Measurements from ENCODE around the gene HDAC4. TPM values are rescaled to one million over a fixed set of nuclear protein-coding genes. Genes with fewer than 3 reads are reported as not detected.

HDAC4 gene
- polyA plus RNA-seq, 5 donors, result 7.9 to 11.8 (median 10.9) TPM

GRCh38 chr2:239206042-239206441, 194.8 kb downstream of the HDAC4 start:
- DNase-seq, result no peak

DNA sequence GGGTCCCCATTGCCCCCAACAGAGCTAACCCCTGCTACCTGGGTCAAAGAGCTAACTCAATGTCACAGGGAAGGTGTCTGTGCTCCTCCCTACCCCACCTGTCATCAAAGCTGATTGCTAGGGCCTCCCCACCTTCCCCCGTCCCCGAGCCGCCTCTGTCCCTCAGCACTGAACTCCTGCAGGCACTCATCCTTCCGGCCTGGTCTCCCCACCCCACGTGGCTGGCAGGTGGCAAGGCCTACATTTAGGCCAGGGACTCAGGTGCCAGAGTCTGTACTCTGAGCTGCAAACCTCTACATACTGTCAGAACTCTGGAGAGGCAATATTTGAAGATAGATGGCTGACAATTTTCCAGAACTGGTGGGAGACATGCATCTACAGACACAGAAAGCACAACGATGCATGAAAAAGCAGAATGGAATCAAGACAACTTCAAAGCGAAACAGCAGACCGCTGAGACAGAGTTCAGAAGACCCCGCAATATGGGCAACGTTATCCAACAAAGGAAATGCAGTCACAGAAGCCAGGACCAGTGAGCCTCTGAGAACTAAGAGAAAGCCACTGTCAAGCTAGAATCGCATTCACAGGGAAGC, 195.8 kb downstream of the HDAC4 start:
- DNase-seq, result no peak

GRCh38 chr2:239204136-239204875, 196.5 kb downstream of the HDAC4 start:
- DNase-seq, result no peak

- no peak for DNase-seq
Measured at GRCh38 chr2:239203443-239204135, 197.2 kb downstream of the HDAC4 start.

DNA sequence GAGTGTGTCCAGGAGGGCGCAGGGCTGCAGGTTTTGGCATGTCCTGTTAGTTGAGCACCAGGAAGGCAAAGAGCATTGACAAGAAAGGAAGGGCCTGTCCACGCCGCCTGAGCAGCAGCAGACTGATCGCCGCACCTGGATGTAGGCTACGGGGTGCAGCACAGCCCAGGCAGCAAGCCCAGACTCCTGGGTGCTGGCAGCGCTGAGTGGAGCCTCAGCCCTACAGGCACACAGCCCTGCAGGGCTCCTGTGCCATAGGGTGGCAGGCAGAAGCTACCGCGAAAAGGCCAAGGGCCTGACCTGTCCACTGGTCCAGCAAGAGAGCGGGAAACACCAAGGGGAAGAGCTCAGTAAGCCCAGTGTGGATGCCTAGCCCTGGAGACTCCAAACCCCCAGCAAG, 198.0 kb downstream of the HDAC4 start:
- no peak for DNase-seq

DNA sequence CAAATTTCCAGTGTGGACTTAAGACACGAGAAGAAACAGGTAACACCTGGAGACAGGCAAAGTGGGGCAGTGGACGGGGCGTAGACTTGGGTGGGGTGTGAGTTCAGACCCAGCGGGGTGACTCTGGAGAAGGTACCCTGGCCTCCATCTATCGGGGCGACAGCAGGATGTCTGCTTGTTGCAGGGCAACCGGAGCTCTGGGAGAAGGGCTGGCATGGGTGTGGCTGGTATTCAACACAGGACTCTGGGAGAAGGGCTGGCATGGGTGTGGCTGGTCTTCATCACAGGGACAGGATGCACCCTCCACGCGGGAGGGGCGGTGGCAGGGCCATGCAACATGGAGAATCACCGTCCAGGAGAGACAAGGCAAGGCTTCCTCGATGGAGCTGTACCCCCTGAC, 198.5 kb downstream of the HDAC4 start:
- DNase-seq, result no peak

DNA sequence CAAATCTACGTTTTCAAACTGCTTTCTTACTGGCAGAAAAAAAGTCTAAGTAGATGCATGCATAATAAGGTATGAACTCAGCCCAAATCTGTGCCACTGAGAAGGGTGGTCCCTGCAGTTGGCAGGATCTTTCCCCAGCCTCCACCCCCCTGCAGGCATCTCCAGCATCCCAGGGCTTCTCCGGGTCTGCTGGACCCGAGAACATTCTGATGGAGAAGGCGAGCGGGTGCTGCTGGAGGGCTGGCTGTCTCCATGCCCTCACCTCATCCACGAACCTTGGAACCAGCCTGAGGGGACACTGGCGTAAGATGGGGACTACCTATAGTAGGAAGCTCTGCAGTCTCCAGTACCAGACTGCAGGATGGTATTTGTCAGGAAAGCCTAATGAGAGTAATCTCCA, 198.9 kb downstream of the HDAC4 start:
- no peak for DNase-seq

DNA sequence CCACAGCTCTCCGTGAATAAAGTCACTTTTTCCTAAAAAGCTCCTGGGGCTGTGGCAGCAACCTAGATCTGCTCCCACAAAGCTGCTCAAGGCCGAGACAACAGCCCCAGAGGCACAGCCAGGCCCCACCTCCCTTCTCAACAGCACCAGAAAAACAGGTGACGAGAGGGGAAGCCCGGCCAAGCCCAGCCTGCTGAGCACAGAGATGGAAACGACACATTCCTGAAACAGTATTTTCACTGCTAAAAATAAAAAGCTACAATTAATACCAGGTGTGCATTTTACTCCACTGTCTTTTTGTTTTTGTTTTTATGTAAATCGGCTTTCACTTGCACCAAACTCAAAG, 199.3 kb downstream of the HDAC4 start:
- no peak for DNase-seq

DNA sequence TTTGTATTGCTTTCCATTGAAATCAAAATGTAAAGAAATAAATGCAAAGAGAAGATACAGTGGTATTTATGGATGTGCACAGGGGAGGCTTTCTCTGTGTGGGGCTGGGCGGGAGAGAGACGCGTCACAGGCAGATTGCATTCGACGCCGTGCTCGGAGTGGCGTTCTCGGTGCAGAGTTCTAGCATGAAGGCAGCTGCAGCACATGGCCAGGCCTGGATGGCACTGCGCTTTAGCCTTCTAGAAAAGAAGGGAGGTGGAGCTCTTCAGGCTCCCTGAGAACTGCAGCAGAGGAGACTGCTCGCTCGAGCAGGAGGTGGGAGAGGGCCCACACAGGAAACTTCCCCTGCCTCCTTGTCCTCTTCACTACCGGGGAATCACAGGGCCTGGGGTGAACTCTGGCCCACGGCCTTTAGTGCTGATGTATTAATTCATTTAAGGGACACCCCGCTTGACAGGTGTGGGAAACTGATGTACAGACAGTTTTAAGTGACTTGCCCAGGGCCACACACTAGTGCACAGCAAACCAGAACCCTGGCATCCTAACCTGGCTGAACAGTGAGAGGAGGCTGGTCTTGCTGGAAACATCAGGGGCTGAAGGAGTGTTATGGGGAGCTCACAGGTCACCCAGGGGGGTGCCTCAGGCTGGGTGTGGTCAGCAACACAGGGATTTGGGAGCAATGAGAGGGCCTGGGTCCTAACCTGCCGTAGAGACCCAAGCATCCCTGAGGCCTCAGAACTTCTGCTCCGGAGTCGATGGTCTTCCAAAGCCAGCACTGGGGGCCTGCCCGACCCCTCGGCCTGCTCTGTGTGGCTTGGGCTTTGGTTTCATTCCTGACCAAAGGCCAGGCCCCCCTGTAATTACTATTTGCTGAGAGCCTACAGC, 199.9 kb downstream of the HDAC4 start:
- DNase-seq, result no peak

GRCh38 chr2:239199041-239199768, 201.6 kb downstream of the HDAC4 start:
- DNase-seq, result peak; percentile 24 to 44

GRCh38 chr2:239198221-239198620, 202.6 kb downstream of the HDAC4 start:
- DNase-seq, result no peak

GRCh38 chr2:239197146-239197545, 203.7 kb downstream of the HDAC4 start:
- no peak for DNase-seq

GRCh38 chr2:239196474-239197021, 204.3 kb downstream of the HDAC4 start:
- no peak for DNase-seq

GRCh38 chr2:239195992-239196391, 204.8 kb downstream of the HDAC4 start:
- DNase-seq, result no peak

DNA sequence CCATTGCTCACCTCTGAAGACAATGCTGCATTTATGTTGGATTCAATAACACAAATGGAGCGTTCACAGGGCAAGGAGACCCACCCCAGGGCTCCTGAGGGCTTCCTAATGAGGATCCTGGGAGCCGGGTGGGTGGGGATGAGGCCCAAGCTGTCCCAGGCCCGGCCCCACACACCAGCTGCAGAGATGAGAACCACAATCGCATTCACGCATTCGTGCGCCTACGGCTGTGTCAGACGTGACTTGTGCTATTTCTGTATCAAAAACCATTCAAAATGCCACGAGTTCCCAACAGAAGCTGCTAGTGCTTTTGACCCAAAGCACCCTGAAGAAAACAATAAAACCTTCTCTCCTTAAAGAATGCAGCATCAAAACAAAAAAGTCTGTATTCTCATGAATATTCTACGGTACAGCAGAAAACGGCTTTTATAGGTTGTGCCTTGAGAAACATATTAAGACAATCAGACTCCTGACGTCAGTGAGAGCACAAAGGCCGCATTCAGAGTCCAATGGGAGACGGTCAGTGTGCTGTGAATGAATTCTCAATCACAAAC, 205.4 kb downstream of the HDAC4 start:
- no peak for DNase-seq

DNA sequence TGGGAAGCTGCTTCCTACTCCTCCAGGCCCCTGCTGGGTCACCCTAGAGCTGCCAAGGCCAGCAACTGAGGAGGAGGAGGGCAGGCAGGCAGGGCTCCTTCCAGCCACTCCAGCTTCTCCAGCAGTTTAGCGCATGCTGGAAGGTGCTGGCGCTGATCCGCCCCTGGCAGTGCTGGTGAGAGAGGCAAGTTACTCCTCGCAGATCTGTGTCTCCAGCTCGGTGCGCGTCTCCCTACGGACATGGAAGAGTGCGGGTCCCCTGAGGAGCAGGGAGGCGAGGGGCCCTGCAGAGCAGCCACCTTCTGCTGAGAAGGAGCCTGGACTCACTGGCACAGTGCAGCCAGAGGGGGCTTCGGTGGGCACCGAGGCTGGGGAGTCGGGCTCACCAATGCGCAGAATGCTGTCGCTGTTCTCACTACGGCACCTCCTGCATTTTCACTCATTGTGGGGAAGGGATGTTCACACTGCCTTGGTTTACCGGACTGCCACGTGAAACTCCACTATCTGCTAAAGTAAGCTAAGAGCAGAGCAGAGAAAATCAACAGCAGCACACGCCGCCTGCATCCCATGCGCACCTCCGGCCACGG, 206.0 kb downstream of the HDAC4 start:
- no peak for DNase-seq

DNA sequence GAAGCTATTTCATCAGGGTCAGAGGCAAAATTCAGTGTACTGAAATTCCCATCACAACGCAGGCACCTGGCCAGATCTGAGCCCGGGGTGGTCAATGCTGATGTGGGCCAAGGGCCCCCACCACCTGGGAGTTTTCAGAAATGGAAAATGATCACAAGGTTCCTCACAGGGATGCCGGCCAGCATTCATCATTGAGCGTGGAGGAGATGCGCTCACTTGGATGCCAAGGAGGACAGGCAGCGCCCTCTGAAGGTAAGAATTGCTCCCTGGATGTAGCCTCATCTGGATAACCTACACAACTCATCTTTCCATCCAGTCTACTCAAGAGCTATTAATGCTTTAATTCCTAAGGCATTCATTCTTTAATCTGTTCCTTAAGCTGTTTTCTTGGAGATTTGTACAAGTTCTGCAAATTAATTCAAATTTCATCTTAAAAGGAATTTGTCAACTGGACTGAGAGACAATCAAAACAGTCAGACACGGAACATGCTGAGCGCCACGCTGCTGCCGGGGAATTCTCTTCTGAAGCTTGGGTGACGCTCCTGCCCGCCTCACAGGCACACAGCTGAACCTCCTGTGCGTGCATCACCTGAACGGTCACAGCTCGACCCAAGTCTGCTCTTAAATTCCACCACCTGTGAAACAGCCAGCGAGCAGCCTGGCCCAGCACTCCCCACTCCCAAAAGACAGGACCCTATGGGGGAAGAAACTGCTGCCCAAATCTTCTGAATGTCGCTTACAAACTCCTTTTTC, 206.7 kb downstream of the HDAC4 start:
- DNase-seq, result no peak

DNA sequence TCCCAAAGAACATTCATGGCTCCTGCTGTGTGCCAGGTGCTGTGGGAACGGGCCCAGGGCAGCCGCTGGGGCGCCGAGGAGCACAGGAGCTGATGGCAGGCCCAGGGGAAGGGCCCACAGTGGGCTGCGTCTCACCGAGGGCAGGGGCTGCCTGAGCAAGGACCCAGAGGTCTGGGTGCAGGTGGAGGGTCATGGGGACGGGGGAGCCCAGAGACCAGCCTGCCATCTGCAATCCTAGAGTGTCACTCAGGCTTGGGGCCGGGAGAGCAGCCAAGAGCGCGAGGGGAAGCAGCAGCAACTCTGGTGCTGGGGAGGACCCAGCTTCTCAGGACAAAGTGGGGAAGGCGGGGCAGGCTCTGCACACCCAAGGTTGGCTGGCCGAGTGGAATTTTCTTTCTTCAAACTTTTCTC, 207.4 kb downstream of the HDAC4 start:
- DNase-seq, result no peak

DNA sequence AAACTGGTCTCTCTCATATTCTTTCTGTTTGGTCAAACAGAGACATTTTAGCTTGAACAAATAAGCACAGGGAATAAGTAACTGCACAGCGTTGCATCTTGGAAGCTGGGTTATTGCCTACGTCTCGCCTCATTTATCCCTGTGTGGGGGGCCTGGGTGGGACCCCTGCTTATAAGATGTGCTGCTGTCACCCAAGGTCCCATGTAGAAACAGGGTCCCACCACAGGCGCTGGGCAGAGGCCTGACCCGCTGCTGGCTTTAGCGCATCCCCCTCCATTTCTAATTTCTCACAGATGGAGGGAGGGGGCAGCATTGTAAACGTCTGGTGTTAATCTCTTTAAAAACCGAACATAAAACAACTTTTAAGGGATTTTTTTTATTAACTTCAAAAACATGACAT, 207.8 kb downstream of the HDAC4 start:
- no peak for DNase-seq

DNA sequence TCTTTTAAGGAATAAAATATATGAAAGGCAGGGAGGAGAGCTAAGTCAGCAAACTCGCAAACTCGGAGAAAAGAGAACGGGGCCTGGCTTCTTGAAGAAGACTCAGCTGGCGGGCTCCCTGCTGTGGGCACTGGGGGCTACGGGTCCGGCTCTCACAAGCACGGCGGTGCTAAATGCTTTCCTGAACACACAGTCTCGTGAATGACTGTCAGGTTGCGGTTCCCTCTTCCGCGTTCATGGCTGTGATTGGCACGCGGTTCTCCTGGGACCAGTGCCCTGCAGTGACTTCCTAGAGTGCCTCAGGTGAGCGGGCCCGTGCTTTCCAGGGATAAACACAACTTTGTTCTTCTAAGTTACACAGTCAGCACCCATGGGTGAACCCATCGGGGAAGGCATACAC, 208.4 kb downstream of the HDAC4 start:
- no peak for DNase-seq

Measured in right lung (tissue), 5 donors.